NCI-H1694 treated with DMSO at 0.1 percent for 48 hours (cell line): ENCODE measurements around the gene TP53RK.

Experiments used
- DNase-seq: peaks from one replicate; lab custom pipeline; 2025; lab: John Stamatoyannopoulos, UW

TP53RK gene

GRCh38 chr20:46660487-46660886 lies 28.8 kb downstream of the TP53RK start:
- no peak for DNase-seq

GRCh38 chr20:46657618-46658017 lies 31.6 kb downstream of the TP53RK start:
- no peak for DNase-seq

DNA sequence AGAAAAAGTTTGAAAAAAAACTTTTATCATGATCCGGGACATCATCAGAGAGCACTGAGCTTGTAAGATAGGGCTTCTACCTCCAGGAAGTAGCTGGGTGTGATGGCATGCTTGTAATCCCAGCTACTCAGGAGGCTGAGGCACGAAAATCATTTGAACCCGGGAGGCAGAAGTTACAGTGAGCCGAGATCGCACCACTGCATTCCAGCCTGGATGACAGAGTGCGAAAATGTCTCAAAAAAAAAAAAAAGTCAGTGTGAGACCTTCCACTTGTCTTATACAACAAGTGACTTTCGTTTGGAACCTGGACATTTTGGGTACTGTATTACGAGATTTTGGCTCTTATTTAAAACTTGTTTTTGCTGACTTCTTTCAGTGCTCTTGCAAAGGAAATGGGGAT lies 32.1 kb downstream of the TP53RK start:
- DNase-seq: no peak

- DNase-seq: no peak
Measured at GRCh38 chr20:46652699-46653098, 36.5 kb downstream of the TP53RK start.

GRCh38 chr20:46651091-46651962 lies 37.9 kb downstream of the TP53RK start, which contains the start of gene SLC13A3:
SLC13A3 (minus strand) TSS chr20:46651459; CDS start chr20:46651421, 38 bp downstream.
- no peak for DNase-seq

DNA sequence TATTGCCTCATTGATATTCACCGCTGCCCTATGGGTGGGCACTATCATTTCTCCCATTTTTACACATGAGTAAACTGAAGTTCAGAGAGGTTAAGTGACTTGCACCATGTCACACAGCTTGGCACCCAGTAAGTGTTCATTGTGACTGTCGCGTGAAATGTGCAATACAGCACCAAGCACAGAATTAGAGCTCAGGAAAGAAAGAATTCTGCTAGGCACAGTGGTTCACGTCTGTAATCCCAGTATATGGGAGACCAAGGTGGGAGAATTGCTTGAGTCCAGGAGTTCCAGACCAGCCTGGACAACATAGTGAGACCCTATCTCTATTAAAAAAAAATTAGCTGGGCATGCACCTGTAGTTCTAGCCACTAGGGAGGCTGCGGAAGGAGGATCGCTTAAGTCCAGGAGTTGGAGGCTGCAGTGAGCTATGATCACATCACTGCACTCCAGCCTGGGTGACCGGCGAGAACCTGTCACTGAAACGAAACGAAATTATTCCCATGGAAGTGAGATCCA lies 38.6 kb downstream of the TP53RK start:
- no peak for DNase-seq

DNA sequence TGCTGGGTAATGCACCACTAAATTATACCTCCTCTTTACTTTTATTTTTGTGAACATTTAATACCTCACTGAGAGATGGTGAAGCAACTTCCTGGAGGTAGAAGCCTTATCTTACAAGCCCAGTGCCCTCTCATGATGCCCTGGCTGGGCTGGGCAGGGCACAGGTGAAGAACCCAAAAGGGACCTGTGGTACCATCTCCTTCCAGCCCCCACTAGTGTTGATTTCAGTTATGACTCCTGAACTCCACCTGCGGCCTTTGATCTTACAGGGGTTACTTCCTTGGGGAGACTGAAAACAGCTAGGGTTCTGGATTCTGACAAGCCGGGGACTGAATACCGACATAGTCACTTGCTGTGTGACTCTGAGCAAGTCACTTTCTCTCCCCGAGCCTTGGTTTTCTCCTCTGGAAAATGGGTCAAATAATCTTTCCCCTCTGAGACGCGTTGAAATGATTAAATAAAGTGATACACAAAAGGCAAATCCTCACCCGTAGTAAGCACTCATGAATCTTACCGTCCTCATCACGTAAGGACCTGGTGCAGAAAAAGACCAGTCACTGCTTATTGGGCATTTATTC lies 39.2 kb downstream of the TP53RK start:
- no peak for DNase-seq

DNA sequence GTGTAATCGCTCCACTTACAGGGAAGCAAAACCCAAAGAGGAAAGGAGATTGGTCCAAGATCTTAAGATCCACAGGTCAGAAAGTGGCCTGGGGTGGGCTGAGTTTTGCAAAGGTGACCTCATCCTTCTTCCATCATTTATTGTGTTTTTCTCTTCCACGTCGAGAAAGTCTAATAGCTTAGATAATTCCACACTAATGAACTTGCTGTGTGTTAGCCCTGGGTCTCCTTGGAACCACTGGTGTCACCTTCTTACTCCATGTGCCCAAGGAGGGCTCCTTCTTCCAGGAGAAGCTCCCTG lies 39.6 kb downstream of the TP53RK start:
- no peak for DNase-seq

DNA sequence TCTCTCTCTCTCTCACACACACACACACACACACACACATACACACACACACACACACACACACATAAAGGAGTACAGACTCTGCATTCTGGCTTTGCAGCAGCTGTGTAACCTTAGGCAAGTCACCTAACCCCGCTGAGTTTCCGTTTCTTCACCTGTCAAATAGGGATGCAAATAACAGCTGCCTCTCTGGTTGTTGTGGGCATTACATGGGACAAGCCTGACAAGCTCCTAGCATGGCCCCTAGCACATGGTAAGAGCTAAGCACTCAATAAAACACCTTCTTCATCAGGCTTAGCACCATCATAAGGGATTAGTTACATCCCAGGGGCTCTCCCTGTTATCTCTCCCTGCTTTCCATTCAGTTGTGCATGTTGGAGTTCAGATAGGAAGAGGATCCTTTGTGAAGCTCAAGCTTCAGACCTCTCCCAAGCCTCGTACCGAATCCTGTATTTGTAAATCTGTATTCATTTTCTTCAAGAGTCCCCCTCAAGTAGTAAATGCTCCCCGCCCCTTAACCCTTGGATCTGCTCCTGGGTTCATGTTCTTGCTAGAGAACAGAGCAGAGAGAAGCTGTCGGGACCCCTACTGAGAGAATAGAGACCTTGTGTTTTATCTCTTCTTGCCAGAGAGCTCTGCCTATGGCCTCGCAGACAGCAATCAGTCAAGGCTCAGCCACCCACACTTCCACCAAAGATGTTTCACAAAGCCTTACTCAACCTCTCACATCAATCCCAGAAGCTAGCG lies 40.2 kb downstream of the TP53RK start:
- DNase-seq: no peak

- DNase-seq: no peak
Measured at GRCh38 chr20:46647469-46647868, 41.8 kb downstream of the TP53RK start.

DNA sequence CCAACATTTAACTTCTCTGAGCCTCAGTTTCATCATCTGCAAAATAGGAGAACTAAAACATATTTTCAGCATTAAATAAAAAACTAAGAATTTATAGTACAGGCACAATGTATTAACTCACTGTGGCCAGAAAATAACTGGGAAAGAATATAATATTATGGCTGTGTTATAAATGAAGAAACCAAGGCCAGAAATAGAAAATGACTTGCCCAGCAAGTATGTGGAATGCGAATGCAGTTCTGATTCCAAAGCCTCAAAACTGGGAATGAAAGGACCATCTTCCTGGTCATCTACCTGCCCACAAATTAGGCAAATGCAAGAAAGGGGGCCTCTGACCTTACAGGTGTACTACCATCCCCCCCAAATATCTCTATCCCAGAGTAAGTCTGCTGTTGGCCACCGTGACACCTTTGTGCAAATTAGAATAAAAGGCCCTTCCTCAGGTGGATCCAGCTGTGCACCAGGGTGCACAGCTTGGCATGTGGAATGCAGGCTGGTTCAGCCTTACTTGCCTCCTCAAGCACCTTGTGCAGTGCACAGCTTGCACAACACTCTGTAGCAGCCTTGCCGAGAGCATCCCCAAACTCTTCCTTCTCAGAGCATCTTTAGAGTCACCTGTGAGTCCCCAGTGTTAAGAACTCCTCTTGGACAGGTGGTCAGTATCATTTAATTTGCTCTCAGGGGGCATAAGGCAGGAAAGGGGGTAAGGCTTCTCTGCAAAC lies 42.4 kb downstream of the TP53RK start:
- DNase-seq: no peak

GRCh38 chr20:46646122-46646521 lies 43.1 kb downstream of the TP53RK start:
- no peak for DNase-seq

DNA sequence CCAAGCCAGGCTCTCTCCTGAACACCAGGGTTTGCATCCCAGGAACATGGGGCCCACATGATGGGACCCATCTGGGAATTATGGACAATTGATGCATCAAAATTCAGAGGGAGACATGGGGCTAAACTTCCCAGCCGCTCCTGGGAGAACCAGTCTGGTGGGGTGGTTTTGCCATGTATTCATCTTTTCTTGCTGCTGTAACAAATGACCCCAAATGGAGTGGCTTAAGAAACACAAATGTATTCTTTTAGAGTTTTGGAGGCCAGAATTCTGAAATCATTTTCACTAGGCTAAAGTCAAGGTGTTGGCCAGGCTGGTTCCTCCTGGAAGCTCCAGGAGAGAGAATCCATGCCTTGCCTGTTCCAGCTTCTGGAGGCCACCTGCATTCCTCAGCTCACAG lies 44.5 kb downstream of the TP53RK start:
- DNase-seq: no peak

DNA sequence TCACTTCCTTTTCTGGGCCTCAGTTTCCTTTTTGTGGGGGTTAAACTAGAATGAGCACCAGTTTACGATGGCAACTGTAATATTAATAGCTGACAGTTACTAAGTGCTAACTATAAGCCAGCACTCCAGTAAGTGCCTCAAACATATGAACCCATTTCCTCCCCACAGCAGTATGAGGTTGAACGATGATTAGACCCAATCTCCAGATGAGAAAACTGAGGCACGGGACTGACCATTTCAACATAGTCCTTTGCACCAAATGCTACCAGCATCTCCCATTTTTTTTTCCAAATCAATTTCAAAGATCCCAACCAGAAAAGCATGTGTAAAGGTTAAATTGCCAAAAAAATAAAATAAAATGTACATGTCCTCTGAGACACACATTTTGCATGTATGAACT lies 45.1 kb downstream of the TP53RK start:
- DNase-seq: no peak

GRCh38 chr20:46642969-46643343 lies 46.3 kb downstream of the TP53RK start:
- DNase-seq: no peak

GRCh38 chr20:46642265-46642968 lies 46.8 kb downstream of the TP53RK start:
- DNase-seq: no peak

DNA sequence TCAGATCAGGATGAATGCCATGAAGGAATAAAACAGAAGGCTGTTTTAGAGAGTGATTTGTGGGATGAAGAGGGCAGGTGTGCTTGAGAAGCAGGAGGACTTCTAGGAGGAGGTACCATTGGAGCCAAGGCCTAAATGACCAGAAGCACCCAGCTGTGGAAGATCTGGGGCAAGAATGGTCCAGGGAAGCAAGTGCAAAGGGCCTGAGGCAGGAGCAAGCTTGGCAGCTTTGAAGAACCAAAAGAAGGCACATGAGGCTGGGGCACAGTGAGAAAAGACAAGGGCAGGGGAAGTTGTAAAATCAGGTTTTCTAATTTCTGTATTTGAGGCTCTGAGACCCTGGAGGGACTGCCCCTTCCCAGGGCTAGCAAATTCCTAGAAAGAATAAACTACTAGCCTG lies 47.8 kb downstream of the TP53RK start:
- DNase-seq: no peak

DNA sequence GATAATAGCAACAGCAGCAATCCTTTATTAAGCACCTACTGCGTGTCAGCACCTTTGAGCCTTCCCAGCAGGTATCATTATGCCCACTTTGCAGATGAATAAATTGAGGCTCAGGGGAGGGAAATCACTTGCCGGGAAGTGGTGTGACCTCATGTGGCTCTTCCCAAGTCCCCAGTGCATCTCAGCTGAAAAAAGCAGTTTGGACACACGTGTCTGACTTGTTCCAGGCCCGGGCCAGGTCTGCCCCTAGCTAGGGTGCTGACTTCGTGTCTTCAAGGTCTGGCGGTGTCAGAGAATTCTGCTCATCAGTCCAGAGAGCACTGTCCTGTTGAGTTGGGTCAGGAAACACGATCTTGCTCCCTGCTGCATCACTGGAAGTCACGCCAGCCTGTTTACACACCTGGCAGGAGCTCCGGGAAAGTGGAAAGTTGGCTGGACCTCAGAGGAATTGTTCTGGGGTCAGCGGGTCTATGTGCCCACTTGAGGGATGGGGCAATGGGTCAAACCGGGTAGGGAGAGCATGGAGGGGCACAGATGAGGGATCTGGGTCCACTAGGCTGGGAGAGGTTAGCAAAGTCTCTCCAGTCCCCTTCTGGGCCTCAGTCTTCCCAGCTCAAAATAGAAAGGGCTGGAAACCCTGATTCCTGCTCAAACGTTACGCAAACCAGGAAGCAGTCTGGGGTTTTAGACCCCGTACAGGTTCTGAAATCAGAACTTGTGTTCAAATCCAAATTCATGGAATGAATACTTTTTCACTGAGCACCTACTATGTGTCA lies 48.5 kb downstream of the TP53RK start:
- DNase-seq: no peak

- no peak for DNase-seq
Measured at GRCh38 chr20:46640044-46640443, 49.2 kb downstream of the TP53RK start.

DNA sequence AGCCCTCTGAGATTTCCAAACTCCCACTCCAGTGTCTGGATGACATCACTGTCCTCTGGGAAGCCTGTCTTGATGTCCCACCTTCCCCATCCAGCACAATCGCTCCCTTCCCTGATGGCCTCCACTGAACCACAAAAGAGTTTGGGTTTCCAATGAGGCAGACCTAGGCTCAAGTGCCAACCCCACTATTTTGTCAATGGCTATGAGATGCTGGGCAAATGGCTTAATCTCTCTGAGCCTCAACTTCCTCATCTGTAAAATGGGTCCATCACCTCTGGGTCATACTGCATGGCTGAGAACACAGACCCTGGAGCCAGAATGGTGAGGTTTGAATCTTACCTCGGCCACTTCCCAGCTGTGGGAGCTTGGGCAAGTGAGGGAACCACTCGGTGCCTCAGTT lies 49.7 kb downstream of the TP53RK start:
- DNase-seq: no peak

DNA sequence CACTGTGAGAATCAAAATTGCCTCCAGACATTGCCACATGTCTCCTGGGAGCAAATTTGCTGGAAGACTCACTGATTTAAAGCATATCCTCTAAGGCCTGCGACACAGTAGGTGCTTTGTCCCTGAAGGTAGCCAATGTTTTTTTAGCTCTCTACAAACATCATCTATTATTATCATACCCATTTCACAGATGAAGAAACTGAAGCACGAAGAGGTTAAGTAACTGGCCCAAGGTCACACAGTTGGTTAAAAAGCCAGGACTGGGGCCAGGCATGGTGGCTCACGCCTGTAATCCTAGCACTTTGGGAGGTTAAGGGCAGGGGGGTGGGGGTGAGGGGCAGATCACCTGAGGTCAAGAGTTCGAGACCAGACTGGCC lies 50.4 kb downstream of the TP53RK start:
- DNase-seq: no peak
